Neural cell (in vitro differentiated cells): ENCODE measurements around the gene HMGN2.

Source experiments
- POLR2AphosphoS5 ChIP-seq: IDR thresholded peaks from 2 replicates; pipeline ENCODE4 v1.6.1; 2012
- SMC3 ChIP-seq: fragments of 450-650 bp; conservative IDR thresholded peaks from 2 replicates; pipeline ENCODE4 v1.6.1; 2014; ENCODE audit warnings: antibody characterized with exemption, mild to moderate bottlenecking, moderate library complexity; ENCODE audit not compliant: poor library complexity

DNA sequence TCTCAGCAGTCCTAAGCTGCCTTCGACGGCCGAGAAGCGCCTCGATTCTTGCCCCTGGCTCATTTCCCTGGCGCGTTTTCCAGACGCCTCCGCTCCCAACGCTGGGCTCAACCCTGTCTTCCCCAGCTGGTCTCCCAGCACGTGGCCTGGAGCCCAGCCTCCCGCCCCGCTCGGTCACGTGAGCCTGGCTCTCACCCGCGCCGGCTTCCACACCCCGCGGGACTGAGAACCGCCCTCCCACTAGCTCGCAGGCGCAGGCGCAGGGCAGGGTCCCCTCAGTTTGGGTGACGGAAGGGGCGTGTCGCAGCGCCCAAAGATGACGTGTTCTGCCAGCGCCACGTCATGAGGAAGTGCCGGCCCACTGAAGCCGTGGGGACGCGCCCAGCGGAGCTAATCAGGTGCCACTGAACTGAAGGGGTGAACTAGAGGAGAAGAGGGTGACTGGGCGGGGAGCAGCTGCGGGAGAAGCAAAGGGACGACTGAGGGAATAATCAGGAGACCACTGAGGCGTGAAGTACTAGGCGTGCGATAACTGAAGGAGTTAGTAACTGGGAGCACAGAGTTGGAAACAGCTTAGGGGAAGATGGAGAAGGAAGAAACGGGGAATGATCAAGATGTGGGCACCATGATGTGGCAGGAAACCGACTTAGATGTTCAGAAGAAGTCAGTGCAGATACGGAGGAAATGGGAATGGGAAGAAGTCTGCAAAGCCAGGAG is 40.1 kb upstream of the HMGN2 start, which contains the start of gene DHDDS:
- TF ChIP-seq POLR2AphosphoS5 (peak; percentile 95), SMC3 (peak; percentile 61)
